GM12891 (cell line): Measurements from ENCODE around the gene C10orf90.

ENCODE experiments used
- DNase-seq: peaks from one replicate; pipeline ENCODE4 v3.0.0; 2011; ENCODE audit warnings: low spot score; ENCODE audit not compliant: insufficient read length
- FAIRE-seq: peaks from 2 replicates; lab custom pipeline; 2011; peaks lifted over from hg19 to GRCh38; lab: Jason Lieb, UNC
- PAX5 ChIP-seq: IDR thresholded peaks from 2 replicates; pipeline ENCODE4 v1.6.1; 2011; ENCODE audit warnings: low read length, moderate library complexity, mild to moderate bottlenecking; ENCODE audit not compliant: insufficient read depth, severe bottlenecking
- POLR2A ChIP-seq: IDR thresholded peaks from 2 replicates; pipeline ENCODE4 v1.6.1; 2011; ENCODE audit warnings: low read depth, low read length, control low read depth
- POLR2AphosphoS5 ChIP-seq: IDR thresholded peaks from 2 replicates; pipeline ENCODE4 v1.6.1; 2011; ENCODE audit warnings: low read depth, low read length, control low read depth
- POU2F2 ChIP-seq: IDR thresholded peaks from 2 replicates; pipeline ENCODE4 v1.6.1; 2011; ENCODE audit warnings: low read depth, mild to moderate bottlenecking, control low read depth, low read length, moderate library complexity
- SPI1 ChIP-seq: IDR thresholded peaks from 2 replicates; pipeline ENCODE4 v1.6.1; 2011; ENCODE audit warnings: low read depth, low read length, control low read depth
- TAF1 ChIP-seq: IDR thresholded peaks from 2 replicates; pipeline ENCODE4 v1.6.1; 2011; ENCODE audit warnings: low read depth, low read length, control low read depth

The C10orf90 gene

GRCh38 chr10:126674741-126675515 is 4.4 kb upstream of the C10orf90 start:
- TF ChIP-seq POU2F2 (no peak), PAX5 (no peak), POLR2AphosphoS5 (no peak), POLR2A (no peak), SPI1 (no peak), TAF1 (no peak)
- no peak for FAIRE-seq
- no peak for DNase-seq

DNA sequence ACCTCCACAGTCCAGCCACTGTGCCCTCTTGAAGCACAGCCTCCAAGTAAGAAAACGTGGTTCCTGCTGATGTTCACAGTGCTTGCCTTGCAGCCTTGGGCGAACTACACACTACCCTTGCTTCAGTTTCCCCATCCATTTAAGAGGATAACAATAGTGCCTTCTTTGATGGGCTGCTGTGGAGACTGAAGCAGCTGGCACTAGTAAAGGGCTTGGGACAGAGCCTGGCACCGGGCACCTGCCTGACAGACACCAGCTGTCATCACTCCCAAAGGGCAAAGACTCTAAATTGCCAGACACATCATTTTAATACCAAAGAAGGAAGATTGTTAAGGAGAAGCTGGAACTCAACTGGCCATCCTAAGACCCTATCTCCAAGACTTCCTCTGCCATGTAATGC is 3.1 kb upstream of the C10orf90 start:
- FAIRE-seq (no peak), DNase-seq (no peak)

DNA sequence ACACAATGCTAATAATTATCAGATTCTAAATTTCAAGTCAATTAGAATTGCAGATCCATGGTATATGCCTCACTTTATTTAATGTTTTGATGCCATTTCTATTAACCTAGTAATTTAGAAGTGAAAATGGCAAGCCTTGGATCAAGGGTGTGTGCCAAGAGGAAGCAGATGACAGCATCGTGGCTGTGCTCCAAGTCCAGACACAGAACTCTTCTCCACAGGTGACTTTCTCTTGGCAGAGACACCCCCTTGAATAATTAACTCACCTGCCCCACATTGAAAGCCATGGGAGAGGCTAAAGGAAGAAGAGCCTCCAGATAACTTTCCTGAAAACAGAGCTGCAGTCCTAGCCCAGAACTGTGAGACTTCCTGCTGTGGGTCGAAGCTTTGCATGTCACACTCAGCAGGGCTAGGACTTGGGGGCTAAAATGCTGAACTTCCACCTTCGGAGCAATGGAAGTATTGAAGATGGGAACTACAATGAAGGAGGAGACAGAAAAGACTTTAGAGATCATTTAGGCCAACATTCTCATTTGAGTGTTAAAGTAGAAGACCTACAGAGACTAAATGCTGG is 996 bp upstream of the C10orf90 start:
- TF ChIP-seq POU2F2: no peak
- TF ChIP-seq POLR2AphosphoS5: no peak
- TF ChIP-seq TAF1: no peak
- no peak for TF ChIP-seq PAX5
- TF ChIP-seq SPI1: no peak
- no peak for TF ChIP-seq POLR2A
- no peak for FAIRE-seq
- DNase-seq: no peak

More for the DNA sequence above, 3.1 kb upstream of the C10orf90 start:
- no peak for TF ChIP-seq POLR2A
- TF ChIP-seq SPI1: no peak
- no peak for TF ChIP-seq PAX5
- TF ChIP-seq POU2F2: no peak
- TF ChIP-seq TAF1: no peak
- no peak for TF ChIP-seq POLR2AphosphoS5

DNA sequence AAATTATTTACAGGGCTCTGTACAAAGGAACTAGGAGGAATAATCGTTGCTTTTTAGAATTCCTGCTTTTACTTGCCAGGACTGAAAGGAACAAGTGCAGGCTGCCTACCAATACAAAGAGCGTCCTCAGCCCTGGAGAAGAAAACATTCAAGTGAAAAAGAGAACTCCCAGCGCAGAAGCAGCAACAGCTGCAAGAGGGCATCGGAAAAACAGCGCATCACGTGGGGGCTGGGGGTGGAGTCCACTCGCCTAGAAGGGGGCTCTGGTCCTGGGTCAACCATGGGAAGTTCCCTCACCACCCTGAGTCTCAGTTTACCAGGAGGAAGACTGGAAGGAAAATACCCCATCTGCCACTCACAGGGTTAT is 385 bp upstream of the C10orf90 start:
- FAIRE-seq: no peak

GRCh38 chr10:126669168-126669567 is 1.3 kb downstream of the C10orf90 start:
- DNase-seq: no peak
- no peak for FAIRE-seq
- TF ChIP-seq TAF1: no peak
- TF ChIP-seq POLR2AphosphoS5: no peak
- TF ChIP-seq PAX5: no peak
- TF ChIP-seq POLR2A: no peak
- no peak for TF ChIP-seq SPI1
- no peak for TF ChIP-seq POU2F2

More for the DNA sequence above, 385 bp upstream of the C10orf90 start:
- TF ChIP-seq PAX5 (no peak), POU2F2 (no peak), POLR2A (no peak), POLR2AphosphoS5 (no peak), SPI1 (no peak), TAF1 (no peak)
- no peak for DNase-seq

GRCh38 chr10:126668505-126668904 is 2.0 kb downstream of the C10orf90 start:
- TF ChIP-seq POLR2AphosphoS5 (no peak), TAF1 (no peak), SPI1 (no peak), PAX5 (no peak), POLR2A (no peak), POU2F2 (no peak)
- FAIRE-seq: no peak
- no peak for DNase-seq

GRCh38 chr10:126667568-126667967 is 2.9 kb downstream of the C10orf90 start:
- no peak for DNase-seq
- FAIRE-seq: no peak
- TF ChIP-seq POLR2A: no peak
- TF ChIP-seq POU2F2: no peak
- TF ChIP-seq PAX5: no peak
- no peak for TF ChIP-seq SPI1
- TF ChIP-seq POLR2AphosphoS5: no peak
- TF ChIP-seq TAF1: no peak

- FAIRE-seq (no peak), DNase-seq (no peak)
- TF ChIP-seq SPI1: no peak
- TF ChIP-seq POLR2AphosphoS5: no peak
- TF ChIP-seq POU2F2: no peak
- no peak for TF ChIP-seq TAF1
These were observed 5.3 kb downstream of the C10orf90 start for GRCh38 chr10:126665207-126665606.

- FAIRE-seq (no peak), DNase-seq (no peak)
- TF ChIP-seq TAF1 (no peak), PAX5 (no peak), SPI1 (no peak), POU2F2 (no peak), POLR2AphosphoS5 (no peak), POLR2A (no peak)
These were observed 6.6 kb downstream of the C10orf90 start for GRCh38 chr10:126663880-126664279.

DNA sequence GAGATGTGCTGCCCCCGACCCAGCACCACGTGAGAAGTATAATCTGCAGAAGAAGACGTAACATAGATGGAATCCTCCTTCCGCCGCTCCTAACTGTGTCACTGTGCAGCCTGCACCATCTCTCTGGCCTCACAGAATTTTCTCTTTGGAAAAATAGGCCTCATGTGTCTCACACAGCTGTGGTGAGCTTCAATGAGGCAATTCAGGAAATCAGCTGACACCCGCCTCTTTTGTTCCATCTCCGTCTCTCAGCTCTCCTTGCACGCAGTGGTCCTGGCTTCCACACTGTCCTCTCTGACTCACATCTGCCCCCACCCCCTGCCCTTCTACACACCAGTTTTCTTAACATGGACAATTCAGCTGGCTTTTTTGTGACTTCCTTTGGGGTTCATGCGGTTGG is 7.2 kb downstream of the C10orf90 start:
- no peak for FAIRE-seq
- TF ChIP-seq PAX5: no peak
- TF ChIP-seq TAF1: no peak
- TF ChIP-seq POU2F2: no peak
- no peak for TF ChIP-seq SPI1
- no peak for TF ChIP-seq POLR2AphosphoS5
- no peak for TF ChIP-seq POLR2A
- DNase-seq: no peak
